ENCODE measurements around the gene PET100. TPM values are rescaled to one million over a fixed set of nuclear protein-coding genes. Genes with fewer than 3 reads are reported as not detected.

The PET100 gene
- total and polyA plus RNA-seq, 2 experiments from 2014 or later, result 8.6 to 636 TPM

GRCh38 chr19:7644550-7644877, 14.9 kb downstream of the PET100 start:
- H3K4me1 ChIP-seq (ENCODE audit: insufficient read depth), result no peaks in the 10 kb centered on the region
- no peaks in the 10 kb centered on the region for H3K4me1 Mint-ChIP-seq
- H3K79me2 ChIP-seq (replicated peaks; ENCODE audit: insufficient read depth), result no peaks in the 10 kb centered on the region
- H3K27ac ChIP-seq (ENCODE audit: low read depth), result no peak overlapping the region
- no peak overlapping the region for H3K4me3 ChIP-seq
- no peak for ATAC-seq
- peaks cover 8% of the 10 kb centered on the region for H3K27me3 Mint-ChIP-seq (ENCODE audit: insufficient read depth, low read depth, poor library complexity)
- no peak overlapping the region for H3K4me3 Mint-ChIP-seq
- no peaks in the 10 kb centered on the region for H3K36me3 ChIP-seq (ENCODE audit: insufficient read depth)
- H3K4me2 ChIP-seq, result no peak overlapping the region
- peaks cover 3% of the 10 kb centered on the region; the same call in 1 of the 3 replicates for H3K36me3 Mint-ChIP-seq (ENCODE audit: low read depth)
- TF ChIP-seq REST (IDR thresholded peaks at IDR 0.05; ENCODE audit: unreplicated experiment), result no peak
- TF ChIP-seq EZH2 (IDR thresholded peaks at IDR 0.05; ENCODE audit: low read depth, unreplicated experiment), result no peak
- no peak for TF ChIP-seq POLR2AphosphoS5 (IDR thresholded peaks at IDR 0.05; ENCODE audit: low read depth)
- no peak for TF ChIP-seq ZNF114 (CRISPR knock-in tag; IDR thresholded peaks at IDR 0.05)
- TF ChIP-seq CTCF (conservative IDR thresholded peaks at IDR 0.05; ENCODE audit: low read depth in 2 of 2), result no peak
- no peak for TF ChIP-seq ZNF462 (CRISPR knock-in tag; IDR thresholded peaks at IDR 0.05)
- TF ChIP-seq EZH2phosphoT487 (IDR thresholded peaks at IDR 0.05; ENCODE audit: unreplicated experiment), result no peak
- no peak for TF ChIP-seq ZNF331 (CRISPR knock-in tag; IDR thresholded peaks at IDR 0.05; ENCODE audit: low read depth)
- no peaks in the 10 kb centered on the region; the same call in 2 of the 3 replicates for H3K9me3 Mint-ChIP-seq
- no peak for DNase-seq (ENCODE audit: low spot score)
- H3K27me3 ChIP-seq (ENCODE audit: insufficient read depth), result no peaks in the 10 kb centered on the region
- peaks cover 9% of the 10 kb centered on the region for H3F3A ChIP-seq (replicated peaks; ENCODE audit: low read depth)
- H2AFZ ChIP-seq, result no peak overlapping the region
- H3K27ac Mint-ChIP-seq, result no peak overlapping the region
- H3K9me2 ChIP-seq (ENCODE audit: insufficient read depth), result no peaks in the 10 kb centered on the region
- no peaks in the 10 kb centered on the region; the same call in 1 of the 2 replicates for H4K20me1 ChIP-seq (replicated peaks; ENCODE audit: insufficient read depth)
